A549 (cell line): ENCODE results near the gene EPS8L3. TPM values are rescaled to one million over a fixed set of nuclear protein-coding genes. Genes with fewer than 3 reads are reported as not detected.

Source experiments
- ATAC-seq, 2 experiments: fragments of 200-7000 bp in 1 of 2; fragments of >200 bp in 1 of 2; cut with Nextera tagmentation in 1 of 2; cut with Tn5 transposase in 1 of 2; 3 replicates each; pipeline versions ENCODE4 v1.8.0 to v1.9.1; 2018 to 2020; ENCODE audit warnings: mild to moderate bottlenecking in 1 of 2, moderate library complexity in 1 of 2
- CTCF ChIA-PET: fragments of 300-600 bp; sonication (Branson Sonifier 250); formaldehyde crosslinking; extraction: SDS; loops from one replicate; lab custom pipeline; 2021; ENCODE audit warnings: antibody characterized with exemption, inconsistent platforms; lab: Yijun Ruan, JAX
- POLR2A ChIA-PET: fragments of 350-600 bp; formaldehyde crosslinking; extraction: SDS; loops from one replicate; lab custom pipeline; 2021; ENCODE audit warnings: antibody characterized with exemption, inconsistent platforms; lab: Yijun Ruan, JAX
- DNase-seq, 2 experiments: peaks; one replicate each; pipeline versions ENCODE4 v3.0.0 to v3.0.0-alpha.2; 2011 to 2016; ENCODE audit warnings: low read depth in 1 of 2, low spot score in 1 of 2
- FAIRE-seq: peaks from 2 replicates; lab custom pipeline; 2011; peaks lifted over from hg19 to GRCh38; lab: Jason Lieb, UNC
- H3K27ac ChIP-seq, 2 experiments: fragments of >200 bp; sonication (Bioruptor Twin); formaldehyde crosslinking; 3 replicates each; pipeline ENCODE4 v1.5.1; 2016 to 2017
- H3K4me1 ChIP-seq: fragments of >200 bp; sonication (Bioruptor Twin); formaldehyde crosslinking; 3 replicates; pipeline ENCODE4 v1.6.1; 2016
- H3K4me2 ChIP-seq: fragments of >200 bp; sonication (Bioruptor Twin); formaldehyde crosslinking; 3 replicates; pipeline ENCODE4 v1.6.1; 2016
- H3K4me3 ChIP-seq: fragments of >200 bp; sonication (Bioruptor Twin); formaldehyde crosslinking; 3 replicates; pipeline ENCODE4 v1.5.1; 2016
- H3K9me3 ChIP-seq: fragments of >200 bp; sonication (Bioruptor Twin); formaldehyde crosslinking; 3 replicates; pipeline ENCODE4 v1.6.1; 2016
- BCL3 ChIP-seq: fragments of >200 bp; sonication (Bioruptor Twin); formaldehyde crosslinking; IDR thresholded peaks from 3 replicates; pipeline ENCODE4 v1.6.1; 2016
- CHD4 ChIP-seq: fragments of 200-600 bp; sonication (generic); IDR thresholded peaks from 2 replicates; pipeline ENCODE4 v1.6.1; 2016; ENCODE audit warnings: antibody characterized with exemption, mild to moderate bottlenecking, borderline replicate concordance
- EHMT2 ChIP-seq: fragments of 200-600 bp; sonication (generic); IDR thresholded peaks from 2 replicates; pipeline ENCODE4 v1.6.1; 2016; ENCODE audit warnings: antibody characterized with exemption, low read depth, mild to moderate bottlenecking, moderate library complexity
- ELK1 ChIP-seq: fragments of 150-350 bp; IDR thresholded peaks from 2 replicates; pipeline ENCODE4 v1.6.1; 2014; ENCODE audit warnings: low read depth, mild to moderate bottlenecking, low read length
- HES2 ChIP-seq: fragments of >200 bp; sonication (Bioruptor Twin); formaldehyde crosslinking; IDR thresholded peaks from 2 replicates; pipeline ENCODE4 v1.6.1; 2016
- HEYL ChIP-seq: fragments of 250-450 bp; sonication (Bioruptor Pico); IDR thresholded peaks from 2 replicates; pipeline ENCODE4 v1.8.0; 2021; ENCODE audit warnings: mild to moderate bottlenecking, moderate library complexity
- JUNB ChIP-seq: fragments of >200 bp; sonication (Bioruptor Twin); formaldehyde crosslinking; IDR thresholded peaks from 2 replicates; pipeline ENCODE4 v1.6.1; 2016
- MAFK ChIP-seq: fragments of 450-650 bp; IDR thresholded peaks from 2 replicates; pipeline ENCODE4 v1.6.1; 2014; ENCODE audit not compliant: partially characterized antibody
- MAX ChIP-seq: IDR thresholded peaks from 2 replicates; pipeline ENCODE4 v1.6.1; 2012
- POLR2A ChIP-seq: IDR thresholded peaks from 2 replicates; pipeline ENCODE4 v1.6.1; 2012; ENCODE audit warnings: mild to moderate bottlenecking, low read length
- RCOR1 ChIP-seq: fragments of 150-350 bp; IDR thresholded peaks from 2 replicates; pipeline ENCODE4 v1.6.1; 2014; ENCODE audit warnings: antibody characterized with exemption, low read length, low read depth
- REST ChIP-seq: fragments of 200-600 bp; sonication (generic); IDR thresholded peaks from 2 replicates; pipeline ENCODE4 v1.6.1; 2016; ENCODE audit warnings: antibody characterized with exemption, mild to moderate bottlenecking, moderate library complexity
- SMC3 ChIP-seq: fragments of >200 bp; sonication (Bioruptor Twin); formaldehyde crosslinking; IDR thresholded peaks from 3 replicates; pipeline ENCODE4 v1.6.1; 2018; ENCODE audit warnings: inconsistent platforms
- SREBF2 ChIP-seq: fragments of 450-650 bp; IDR thresholded peaks from 2 replicates; pipeline ENCODE4 v1.6.1; 2014; ENCODE audit warnings: mild to moderate bottlenecking, moderate library complexity
- TFCP2L1 ChIP-seq: fragments of 250-450 bp; sonication (Bioruptor Pico); IDR thresholded peaks from 2 replicates; pipeline ENCODE4 v1.5.0; 2021; ENCODE audit warnings: mild to moderate bottlenecking
- USF2 ChIP-seq: fragments of 450-650 bp; IDR thresholded peaks from 2 replicates; pipeline ENCODE4 v1.6.1; 2014; ENCODE audit warnings: antibody characterized with exemption
- ZNF302 ChIP-seq: fragments of 250-450 bp; sonication (Bioruptor Pico); IDR thresholded peaks from 2 replicates; pipeline ENCODE4 v1.9.0; 2021; ENCODE audit warnings: inconsistent platforms, mild to moderate bottlenecking, moderate library complexity
- WGBS: methylation state at CpG from one replicate; pipeline ENCODE4 v1.1.6; 2017; ENCODE audit errors: missing lambda C conversion rate; 5-methylcytosine and 5-hydroxymethylcytosine counted together
- polyA plus RNA-seq, 4 experiments: library from polyadenylated mRNA; depleted of rRNA in 3 of 4; stranded (reverse); fragments of >200 nt; fragmentation: RNase III in 1 of 4; extraction: RNeasy Plus Mini Kit Qiagen cat#74134 plus additional on column Dnase treatment in 1 of 4; gene quantifications; 2 replicates in 3 of 4; 3 replicates in 1 of 4; pipeline ENCODE4 v1.2.3, GENCODE V29; 2011 to 2017

The EPS8L3 gene
- polyA plus RNA-seq, 2 of the 4 experiments (the other 2 are of a cell fraction) = 3.3 to 5.1 TPM

- H3K9me3 ChIP-seq = peaks cover 13% of the 10 kb centered on the region
- H3K27ac ChIP-seq = peak overlapping the region; percentile 78 to 91; a peak in 4 of 6 replicates
- no peak for TF ChIP-seq POLR2A
- no peak for TF ChIP-seq HES2
- no peak for TF ChIP-seq REST
- TF ChIP-seq RCOR1 = no peak
- TF ChIP-seq USF2 = no peak
- TF ChIP-seq TFCP2L1 = no peak
- TF ChIP-seq HEYL = no peak
- TF ChIP-seq BCL3 = no peak
- no peak for TF ChIP-seq MAX
- no peak for TF ChIP-seq SREBF2
- no peak for TF ChIP-seq EHMT2
- TF ChIP-seq SMC3 = no peak
- TF ChIP-seq MAFK = no peak
- TF ChIP-seq JUNB = no peak
- TF ChIP-seq ZNF302 = no peak
- TF ChIP-seq CHD4 = no peak
- POLR2A ChIA-PET = interaction anchor here (1.4 to 4.7 kb wide), 3 partner anchors 135 to 227 kb away, joined by 3 to 23 read pairs (median 4); partner anchors contain the start of gene AHCYL1
- H3K4me2 ChIP-seq = no peak overlapping the region
- FAIRE-seq = no peak
- DNase-seq = no peak
- CTCF ChIA-PET = interaction anchor here (0.8 to 28.1 kb wide), 50 partner anchors 13 to 276 kb away, joined by 3 to 969 read pairs (median 5); partner anchors contain the start of genes AHCYL1, EPS8L3 and GPR61
- peaks cover 35% of the 10 kb centered on the region for H3K4me1 ChIP-seq
- H3K4me3 ChIP-seq = no peak overlapping the region
- peak in 1 of 2 experiments; percentile 11; a peak in 2 of 6 replicates for ATAC-seq
- WGBS = 73% methylated on average over 6 of the region's 6 CpGs
These were observed 12.6 kb upstream of the EPS8L3 start for GRCh38 chr1:109776206-109776835.

- DNase-seq = no peak
- H3K4me2 ChIP-seq = no peak overlapping the region
- peak overlapping the region in 1 of 2 experiments; percentile 91; a peak in 3 of 6 replicates for H3K27ac ChIP-seq
- TF ChIP-seq ELK1 = no peak
- FAIRE-seq = no peak
- H3K4me3 ChIP-seq = no peak overlapping the region
- no peak for ATAC-seq
- 0 out of 3 replicates have a peak, but pooled peaks cover 5% of the 10 kb centered on the region for H3K9me3 ChIP-seq
- peaks cover 35% of the 10 kb centered on the region for H3K4me1 ChIP-seq
- 14% methylated on average over 1 of the region's 1 CpG for WGBS
- CTCF ChIA-PET = interaction anchor here (0.9 to 28.1 kb wide), 16 partner anchors 12 to 331 kb away, joined by 3 to 969 read pairs (median 28); partner anchors contain the start of genes AHCYL1, EPS8L3 and GPR61
- POLR2A ChIA-PET = interaction anchor here (4.7 kb wide), 1 partner anchor 209 kb away, joined by 23 read pairs; the partner anchor contains the start of gene AHCYL1
These were observed 11.7 kb upstream of the EPS8L3 start for GRCh38 chr1:109775398-109775797.
